Sigmoid colon (tissue), 7 donors: ENCODE results near the gene XYLT1. TPM values are rescaled to one million over a fixed set of nuclear protein-coding genes. Genes with fewer than 3 reads are reported as not detected.

Source experiments
- DNase-seq: peaks from one replicate; pipeline ENCODE4 v3.0.0-alpha.2; 2019
- H3K27ac ChIP-seq, 4 donors: fragments of 200-600 bp; sonication (generic); one replicate each; pipeline ENCODE4 v1.5.1; 2016 to 2019; ENCODE audit warnings: mild to moderate bottlenecking in 1 of 4
- H3K27me3 ChIP-seq, 3 donors: fragments of 200-600 bp; sonication (generic); one replicate each; pipeline ENCODE4 v1.5.1; 2019; ENCODE audit warnings: mild to moderate bottlenecking in 1 of 3
- H3K36me3 ChIP-seq, 4 donors: fragments of 200-600 bp; sonication (generic); one replicate each; pipeline ENCODE4 v1.5.1; 2016 to 2019
- H3K4me1 ChIP-seq, 4 donors: fragments of 200-600 bp; sonication (generic); one replicate each; pipeline ENCODE4 v1.5.1; 2017 to 2019
- H3K4me3 ChIP-seq, 4 donors: fragments of 200-600 bp; sonication (generic); one replicate each; pipeline ENCODE4 v1.5.1; 2017 to 2019; ENCODE audit warnings: mild to moderate bottlenecking in 2 of 4, moderate library complexity in 1 of 4
- H3K9me3 ChIP-seq, 4 donors: fragments of 200-600 bp in 3 of 4; sonication (generic) in 3 of 4; one replicate each; pipeline versions ENCODE4 v1.5.1 to v1.6.1; 2013 to 2019
- CTCF ChIP-seq, 4 experiments: fragments of 450-650 bp in 3 of 4; fragments of 200-600 bp in 1 of 4; IDR thresholded peaks; one replicate each; pipeline ENCODE4 v1.5.1; 2016 to 2019; ENCODE audit warnings: antibody characterized with exemption in 4 of 4, mild to moderate bottlenecking in 3 of 4, moderate library complexity in 2 of 4
- EP300 ChIP-seq, 4 donors: sonication (generic); formaldehyde crosslinking; IDR thresholded peaks; one replicate each; pipeline ENCODE4 v1.6.1; 2017; ENCODE audit warnings: antibody characterized with exemption in 4 of 4
- POLR2A ChIP-seq, 2 donors: fragments of 450-650 bp; IDR thresholded peaks; one replicate each; pipeline ENCODE4 v1.6.1; 2016; ENCODE audit warnings: antibody characterized with exemption in 2 of 2, mild to moderate bottlenecking in 2 of 2, moderate library complexity in 2 of 2
- POLR2AphosphoS5 ChIP-seq, 4 donors: sonication (generic); formaldehyde crosslinking; IDR thresholded peaks; one replicate each; pipeline ENCODE4 v1.6.1; 2017; ENCODE audit warnings: antibody characterized with exemption in 4 of 4
- WGBS, 2 donors: extraction: QIAGEN DNeasy Blood & Tissue Kit; methylation state at CpG; one replicate each; pipeline ENCODE4 v1.1.7; 2013; 5-methylcytosine and 5-hydroxymethylcytosine counted together
- intact Hi-C: fragments of 100-400 bp; cut with DNase I; formaldehyde crosslinking; loops from one replicate; pipeline ENCODE4 v1.15.1; 2023
- polyA plus RNA-seq, 3 donors: library from polyadenylated mRNA; stranded (reverse); fragments of 200-250 nt; gene quantifications; one replicate each; pipeline ENCODE4 v1.2.3, GENCODE V29; 2013
- total RNA-seq, 4 donors: library from RNA; depleted of rRNA; stranded (reverse); fragments of >200 nt; gene quantifications; one replicate each; pipeline ENCODE4 v1.1.0, GENCODE V29; 2016
- donor health status: healthy with polysubstance abuse.
- donor health status: Bipolar disorder and iron deficiency.
- donor health status: healthy.

XYLT1 gene
- total and polyA plus RNA-seq, 7 donors, result 0.60 to 33.2 (median 23.0) TPM

DNA sequence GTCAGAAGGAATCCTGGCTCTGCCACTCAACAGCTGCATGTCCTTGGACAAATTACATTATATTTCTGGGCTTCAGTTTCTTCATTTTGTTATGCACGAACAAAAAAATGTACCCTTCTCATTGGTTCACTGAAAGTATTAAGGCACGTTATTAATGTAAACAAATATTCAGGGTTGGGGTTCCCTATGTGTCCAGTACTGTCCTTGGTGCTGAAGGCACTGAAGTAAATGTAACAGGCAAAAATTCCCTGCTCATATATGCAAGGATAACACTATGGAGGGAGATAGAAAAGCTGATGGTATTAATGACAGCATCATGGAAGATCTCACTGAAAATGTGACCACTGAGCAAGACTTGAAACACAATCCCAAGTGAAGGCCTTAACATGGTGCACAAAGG lies 386.6 kb downstream of the XYLT1 start:
- TF ChIP-seq EP300 (IDR thresholded peaks at IDR 0.05) (no peak), POLR2AphosphoS5 (IDR thresholded peaks at IDR 0.05) (no peak), CTCF (IDR thresholded peaks at IDR 0.05) (no peak), POLR2A (IDR thresholded peaks at IDR 0.05) (no peak)
- no peak overlapping the region for H3K27ac ChIP-seq
- 68 to 72% methylated on average over 2 of the region's 2 CpGs for WGBS, 2 donors
- no peaks in the 10 kb centered on the region for H3K4me1 ChIP-seq
- intact Hi-C loops, result no loop called here
- no peaks in the 10 kb centered on the region for H3K36me3 ChIP-seq
- DNase-seq, result no peak
- no peaks in the 10 kb centered on the region for H3K27me3 ChIP-seq
- no peak overlapping the region for H3K4me3 ChIP-seq
- no peaks in the 10 kb centered on the region for H3K9me3 ChIP-seq

DNA sequence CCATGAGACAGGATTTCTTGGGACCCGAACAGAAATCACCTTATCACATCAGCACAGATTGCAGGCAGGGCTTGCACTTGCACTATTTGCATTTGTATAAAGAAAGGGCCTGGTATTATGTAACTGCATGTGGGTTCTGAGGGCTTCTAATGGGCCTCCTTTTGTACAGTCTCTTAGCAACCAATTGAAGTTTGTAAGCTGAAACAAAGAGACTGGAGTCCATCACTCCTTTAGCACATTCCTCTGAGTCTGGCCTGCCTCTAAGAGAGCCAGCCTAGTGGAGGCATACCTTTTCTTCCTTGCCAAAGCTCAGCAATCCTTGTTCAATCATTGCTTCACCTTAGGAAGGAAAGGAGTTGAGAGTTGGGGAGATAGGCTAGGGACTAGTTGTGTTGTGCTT lies 387.1 kb downstream of the XYLT1 start:
- no peaks in the 10 kb centered on the region for H3K36me3 ChIP-seq
- intact Hi-C loops, result no loop called here
- no peaks in the 10 kb centered on the region for H3K4me1 ChIP-seq
- no peaks in the 10 kb centered on the region for H3K27me3 ChIP-seq
- DNase-seq, result no peak
- no peak overlapping the region for H3K4me3 ChIP-seq
- 38 to 57% methylated on average over 1 of the region's 1 CpG for WGBS, 2 donors
- TF ChIP-seq POLR2AphosphoS5 (IDR thresholded peaks at IDR 0.05) (no peak), CTCF (IDR thresholded peaks at IDR 0.05) (no peak), POLR2A (IDR thresholded peaks at IDR 0.05) (no peak), EP300 (IDR thresholded peaks at IDR 0.05) (no peak)
- no peak overlapping the region for H3K27ac ChIP-seq
- no peaks in the 10 kb centered on the region for H3K9me3 ChIP-seq

GRCh38 chr16:17082095-17082882 lies 388.5 kb downstream of the XYLT1 start:
- no peaks in the 10 kb centered on the region for H3K27me3 ChIP-seq
- no peaks in the 10 kb centered on the region for H3K4me1 ChIP-seq
- intact Hi-C loops, result no loop called here
- no peak overlapping the region for H3K27ac ChIP-seq
- 86 to 89% methylated on average over 7 of the region's 7 CpGs for WGBS, 2 donors
- no peaks in the 10 kb centered on the region for H3K36me3 ChIP-seq
- TF ChIP-seq EP300 (IDR thresholded peaks at IDR 0.05) (no peak), CTCF (IDR thresholded peaks at IDR 0.05) (no peak), POLR2AphosphoS5 (IDR thresholded peaks at IDR 0.05) (no peak), POLR2A (IDR thresholded peaks at IDR 0.05) (no peak)
- H3K4me3 ChIP-seq, result no peak overlapping the region
- no peak for DNase-seq
- no peaks in the 10 kb centered on the region for H3K9me3 ChIP-seq

GRCh38 chr16:17080105-17080504 lies 390.7 kb downstream of the XYLT1 start:
- intact Hi-C loops, result no loop called here
- TF ChIP-seq EP300 (IDR thresholded peaks at IDR 0.05) (no peak), POLR2AphosphoS5 (IDR thresholded peaks at IDR 0.05) (no peak), CTCF (IDR thresholded peaks at IDR 0.05) (no peak), POLR2A (IDR thresholded peaks at IDR 0.05) (no peak)
- 85 to 86% methylated on average over 1 of the region's 1 CpG for whole genome bisulfite sequencing, 2 donors

More at GRCh38 chr16:17080105-17080504, 390.7 kb downstream of the XYLT1 start:
- Histone ChIP-seq H3K27me3 (no peaks in the 10 kb centered on the region), H3K36me3 (no peaks in the 10 kb centered on the region), H3K9me3 (no peaks in the 10 kb centered on the region), H3K27ac (no peak overlapping the region), H3K4me3 (no peak overlapping the region), H3K4me1 (no peaks in the 10 kb centered on the region)
- no peak for DNase-seq
